ENCODE results near the gene KCNIP1. TPM values are rescaled to one million over a fixed set of nuclear protein-coding genes. Genes with fewer than 3 reads are reported as not detected.

KCNIP1 gene
- total RNA-seq, 4 donors from 2014 or later, result 0.97 to 1.7 TPM; not detected in 2

- Histone ChIP-seq H3K9me3 (no peaks in the 10 kb centered on the region), H3K27me3 (peaks cover 0 to 2% (median 0%) of the 10 kb centered on the region in 4 donors), H3K4me3 (no peak overlapping the region), H3K27ac (replicated peaks in 1 of 4) (no peak overlapping the region), H3K36me3 (no peaks in the 10 kb centered on the region), H3K4me1 (no peaks in the 10 kb centered on the region)
- intact Hi-C loops (cut with DNase I), result no loop called here
- 86% methylated on average over 8 of the region's 8 CpGs for WGBS
- TF ChIP-seq EP300 (IDR thresholded peaks at IDR 0.05) (no peak), CTCF (IDR thresholded peaks at IDR 0.05) (no peak), POLR2AphosphoS5 (IDR thresholded peaks at IDR 0.05) (no peak), POLR2A (IDR thresholded peaks at IDR 0.05; ENCODE audit: low read depth) (no peak)
- no peak for DNase-seq (ENCODE audit: extremely low spot score)
Observed at GRCh38 chr5:170511551-170512258, 7.9 kb downstream of the KCNIP1 start.

- Histone ChIP-seq H3K4me3 (no peak overlapping the region), H3K36me3 (no peaks in the 10 kb centered on the region), H3K9me3 (no peaks in the 10 kb centered on the region), H3K27me3 (no peaks in the 10 kb centered on the region), H3K4me1 (peaks cover 0 to 8% (median 3%) of the 10 kb centered on the region in 4 donors), H3K27ac (replicated peaks in 1 of 4) (no peak overlapping the region)
- no peak for DNase-seq (ENCODE audit: extremely low spot score)
- TF ChIP-seq POLR2AphosphoS5 (IDR thresholded peaks at IDR 0.05), result no peak
- no peak for TF ChIP-seq CTCF (IDR thresholded peaks at IDR 0.05)
- TF ChIP-seq POLR2A (IDR thresholded peaks at IDR 0.05; ENCODE audit: low read depth), result no peak
- no peak for TF ChIP-seq EP300 (IDR thresholded peaks at IDR 0.05)
- intact Hi-C loops (cut with DNase I), result no loop called here
- WGBS, result 91% methylated on average over 5 of the region's 5 CpGs
Observed at GRCh38 chr5:170513856-170514525, 10.2 kb downstream of the KCNIP1 start.

GRCh38 chr5:170517411-170517810 is 13.6 kb downstream of the KCNIP1 start:
- WGBS, result 97% methylated on average over 2 of the region's 2 CpGs
- TF ChIP-seq CTCF (IDR thresholded peaks at IDR 0.05), result no peak
- no peak for TF ChIP-seq EP300 (IDR thresholded peaks at IDR 0.05)
- no peak for TF ChIP-seq POLR2AphosphoS5 (IDR thresholded peaks at IDR 0.05)

GRCh38 chr5:170518277-170518676 is 14.5 kb downstream of the KCNIP1 start:
- Histone ChIP-seq H3K9me3 (peaks cover 0 to 7% (median 0%) of the 10 kb centered on the region in 4 donors), H3K4me3 (no peak overlapping the region), H3K4me1 (peaks cover 9 to 23% (median 17%) of the 10 kb centered on the region in 4 donors), H3K27me3 (no peaks in the 10 kb centered on the region), H3K27ac (replicated peaks in 1 of 4) (no peak overlapping the region), H3K36me3 (no peaks in the 10 kb centered on the region)
- intact Hi-C loops (cut with DNase I), result no loop called here
- DNase-seq (ENCODE audit: extremely low spot score), result no peak
- TF ChIP-seq CTCF (IDR thresholded peaks at IDR 0.05) (no peak), POLR2AphosphoS5 (IDR thresholded peaks at IDR 0.05) (no peak), EP300 (IDR thresholded peaks at IDR 0.05) (no peak), POLR2A (IDR thresholded peaks at IDR 0.05; ENCODE audit: low read depth) (no peak)
- 63% methylated on average over 5 of the region's 5 CpGs for WGBS

More at GRCh38 chr5:170517411-170517810, 13.6 kb downstream of the KCNIP1 start:
- Histone ChIP-seq H3K27me3 (no peaks in the 10 kb centered on the region), H3K36me3 (no peaks in the 10 kb centered on the region), H3K4me1 (peaks cover under 1 to 14% (median 8%) of the 10 kb centered on the region in 4 donors), H3K27ac (replicated peaks in 1 of 4) (no peak overlapping the region), H3K9me3 (peaks cover 0 to 7% (median 0%) of the 10 kb centered on the region in 4 donors), H3K4me3 (no peak overlapping the region)
- intact Hi-C loops (cut with DNase I), result no loop called here
- no peak for DNase-seq (ENCODE audit: extremely low spot score)

Data from esophagus muscularis mucosa (tissue), 4 donors.